Measurements from ENCODE around the gene BCL2L12.
A peak's percentile ranks its signal among the peaks of the same experiment; 100 is the strongest.

Gene BCL2L12

DNA sequence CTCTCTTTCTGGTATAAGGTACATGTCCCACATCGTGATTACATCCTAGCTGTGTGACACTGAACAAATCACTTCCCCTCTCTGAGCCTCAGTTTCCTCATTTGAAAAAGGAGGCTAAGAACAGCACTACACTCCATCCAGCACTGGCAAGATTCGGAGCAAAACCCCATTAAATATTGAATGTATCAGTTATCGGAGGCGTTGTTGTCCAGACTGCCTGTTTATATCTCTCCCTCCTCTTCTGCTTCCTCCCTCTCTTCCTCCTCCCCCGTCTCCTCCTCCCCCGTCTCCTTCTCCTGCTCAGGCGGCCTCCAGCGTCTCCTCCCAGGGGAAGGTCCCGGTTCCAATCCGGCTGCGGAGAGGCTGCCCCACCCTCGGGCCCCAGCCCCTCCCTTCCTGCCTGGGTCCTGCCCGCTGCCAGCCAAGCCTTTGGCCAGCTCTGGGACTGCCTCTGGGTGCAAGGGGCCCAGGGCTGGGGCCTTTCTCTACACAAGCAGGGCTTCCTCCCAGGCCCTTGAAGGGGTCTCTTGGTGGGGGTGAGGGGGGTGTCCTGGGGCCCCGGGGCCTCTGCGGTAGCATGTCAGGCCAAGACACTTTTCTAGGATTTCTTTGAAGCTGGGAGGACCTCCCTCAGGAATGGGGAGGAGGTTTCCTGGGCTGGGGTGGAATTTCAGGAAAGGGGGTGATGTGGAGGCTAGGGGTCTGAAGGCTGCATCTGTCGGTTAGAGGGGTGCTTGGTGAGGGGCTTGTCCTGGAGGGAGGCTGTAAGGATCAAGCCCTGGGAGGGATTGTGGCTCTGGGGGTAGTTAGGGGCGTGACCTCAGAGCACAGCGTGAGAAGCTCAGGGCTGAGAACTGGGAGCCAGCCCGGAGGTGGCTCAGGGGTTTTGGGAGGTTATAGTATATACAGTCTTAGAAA, 27.7 kb upstream of the BCL2L12 start:
- H3K4me1 Mint-ChIP-seq = peaks cover 57% of the 10 kb centered on the region
- DNase-seq (ENCODE audit: low spot score in 2 of 2) = no peak
- no peak for ATAC-seq
- peak overlapping the region; percentile 99 for H3K4me3 Mint-ChIP-seq
- peak overlapping the region; percentile 99 for H3K27ac Mint-ChIP-seq
- H3K9me3 Mint-ChIP-seq = no peaks in the 10 kb centered on the region
- H3K36me3 Mint-ChIP-seq = peaks cover 58% of the 10 kb centered on the region

DNA sequence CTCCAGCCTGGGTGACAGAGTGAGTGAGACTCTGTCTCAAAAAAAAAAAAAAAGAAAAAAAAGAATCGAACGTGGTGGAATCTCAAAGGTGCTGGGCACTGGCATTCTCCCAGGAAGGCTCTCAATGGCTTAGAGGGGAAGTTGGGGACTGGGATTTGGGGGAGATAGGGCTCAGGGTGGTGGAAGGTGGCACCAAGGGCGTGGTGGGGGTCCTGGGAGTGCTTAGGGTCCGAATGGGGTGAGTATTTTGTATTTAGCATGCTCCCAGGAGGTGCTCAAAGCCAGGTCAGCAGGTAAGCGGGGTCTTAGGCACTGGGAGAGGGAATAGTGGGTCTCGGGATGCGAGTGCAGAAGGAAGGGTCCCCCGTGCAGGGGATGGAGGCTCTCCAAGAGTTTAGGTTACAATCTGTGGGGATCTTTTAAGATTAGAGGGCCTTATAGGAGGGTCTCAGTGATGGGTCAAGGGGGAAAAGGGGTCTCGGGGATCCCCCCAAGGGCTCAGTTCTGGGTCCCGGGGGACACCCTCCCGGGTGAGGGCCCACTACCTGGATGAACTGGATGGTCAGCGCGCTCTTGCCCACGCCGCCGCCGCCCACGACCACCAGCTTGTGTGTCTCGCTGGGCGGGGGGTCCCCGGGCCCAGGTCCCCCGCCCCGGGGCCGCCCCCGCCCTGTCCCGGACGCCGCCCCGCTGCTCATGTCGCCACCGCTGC, 26.2 kb upstream of the BCL2L12 start:
- H3K9me3 Mint-ChIP-seq = no peaks in the 10 kb centered on the region
- H3K27ac Mint-ChIP-seq = peak overlapping the region; percentile 99
- ATAC-seq = no peak
- DNase-seq (ENCODE audit: low spot score in 2 of 2) = peak in 1 of 2 donors; percentile 63
- peaks cover 70% of the 10 kb centered on the region for H3K4me1 Mint-ChIP-seq
- H3K4me3 Mint-ChIP-seq = peak overlapping the region; percentile 99
- peaks cover 65% of the 10 kb centered on the region for H3K36me3 Mint-ChIP-seq

DNA sequence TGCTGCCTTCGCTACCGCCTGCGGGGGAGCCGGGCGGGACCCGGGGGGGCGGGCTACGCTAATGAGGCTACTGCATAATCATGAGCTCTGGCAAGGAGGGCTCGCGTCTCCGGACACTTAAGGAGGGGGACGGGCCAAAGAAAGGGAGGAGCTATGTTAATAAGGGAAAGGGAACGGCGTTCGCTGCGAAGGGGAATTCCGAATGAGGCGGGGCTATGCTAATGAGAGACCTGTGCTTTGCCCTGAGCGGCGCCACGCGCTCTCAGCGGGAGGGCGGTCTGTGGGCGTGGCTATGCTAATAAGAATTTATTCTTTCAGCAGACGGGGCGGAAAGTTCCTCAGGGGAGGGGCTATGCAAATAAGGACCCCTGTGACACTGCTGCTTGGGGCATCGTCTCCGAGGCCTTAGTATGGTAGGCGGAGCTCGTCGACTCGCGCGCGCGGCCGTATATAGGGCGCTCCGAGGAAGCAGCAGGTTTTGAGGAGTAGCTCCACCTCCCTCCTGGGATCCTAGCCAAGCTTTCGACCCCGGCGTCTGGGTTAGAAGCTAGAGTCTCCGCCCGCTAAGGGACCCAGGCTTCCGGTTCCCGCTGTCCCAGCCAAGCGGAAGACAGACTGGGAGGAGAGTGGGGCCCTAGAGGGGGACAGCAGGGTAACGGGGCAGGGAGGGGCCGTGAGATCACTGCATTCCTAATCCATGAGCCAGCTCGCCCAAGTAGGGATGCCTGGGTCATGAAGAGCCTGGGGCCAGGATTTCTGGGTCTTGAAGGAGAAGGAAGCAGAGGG, 25.4 kb upstream of the BCL2L12 start, which contains the start of gene RRAS:
Gene RRAS, minus strand, starts transcription at position 31 of the 786 bp plus-strand sequence. CDS start 45 bp downstream, outside the sequence.
- Mint-ChIP-seq H3K36me3 (peaks cover 61% of the 10 kb centered on the region), H3K4me1 (peaks cover 74% of the 10 kb centered on the region)

DNA sequence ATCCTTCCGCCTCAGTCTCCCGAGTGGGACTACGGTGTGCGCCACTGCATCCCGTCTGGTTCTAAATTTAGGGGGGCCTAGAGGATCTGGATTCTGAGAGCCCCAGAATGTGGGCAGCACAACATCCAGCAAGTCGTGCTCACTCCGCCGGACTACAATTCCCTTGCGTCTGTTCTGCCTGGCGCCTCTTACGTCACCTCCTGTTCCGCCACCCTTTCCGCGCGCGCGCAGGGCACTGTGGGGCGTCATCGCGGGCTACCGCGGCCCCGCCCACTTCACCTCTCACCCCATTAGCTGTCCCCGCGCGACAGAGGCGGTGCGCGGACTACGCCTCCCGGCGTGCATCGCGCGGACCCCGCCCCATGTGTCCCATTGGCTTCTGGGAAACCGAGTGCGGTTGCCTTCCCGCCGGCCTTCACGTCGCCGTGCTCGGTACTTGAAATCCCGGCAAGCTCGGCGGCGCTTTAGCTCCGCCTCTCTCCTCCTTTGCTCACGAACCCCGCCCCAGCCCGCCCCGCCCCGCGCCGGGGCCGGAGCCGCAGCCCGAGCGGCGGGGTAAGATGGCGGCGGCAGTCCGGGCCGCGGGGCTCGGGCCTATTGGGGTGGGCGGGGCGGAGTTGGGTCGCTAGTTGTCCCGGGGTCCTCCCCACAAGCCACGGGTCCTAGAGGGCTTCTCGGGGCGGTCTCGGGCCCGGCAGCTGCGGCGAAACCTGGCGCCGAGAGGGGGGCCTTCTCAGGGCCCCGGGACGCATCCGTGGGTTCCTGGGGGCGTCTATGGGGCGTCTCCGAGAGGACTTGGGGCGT, 23.8 kb upstream of the BCL2L12 start, which contains the start of gene SCAF1:
Gene SCAF1, plus strand, starts transcription at position 522 of the 804 bp plus-strand sequence. CDS start 2,818 bp downstream, outside the sequence.
- H3K4me3 Mint-ChIP-seq = peak within 1 kb of the TSS; percentile 99
- peak; percentile 74 for ATAC-seq

More for the DNA sequence above, 25.4 kb upstream of the BCL2L12 start, which contains the start of gene RRAS:
- no peaks in the 10 kb centered on the region for H3K9me3 Mint-ChIP-seq
- DNase-seq (ENCODE audit: low spot score in 2 of 2) (peak; percentile 97 to 100), ATAC-seq (peak; percentile 79)
- peak within 1 kb of the TSS; percentile 99 for H3K27ac Mint-ChIP-seq
- peak within 1 kb of the TSS; percentile 99 for H3K4me3 Mint-ChIP-seq

DNA sequence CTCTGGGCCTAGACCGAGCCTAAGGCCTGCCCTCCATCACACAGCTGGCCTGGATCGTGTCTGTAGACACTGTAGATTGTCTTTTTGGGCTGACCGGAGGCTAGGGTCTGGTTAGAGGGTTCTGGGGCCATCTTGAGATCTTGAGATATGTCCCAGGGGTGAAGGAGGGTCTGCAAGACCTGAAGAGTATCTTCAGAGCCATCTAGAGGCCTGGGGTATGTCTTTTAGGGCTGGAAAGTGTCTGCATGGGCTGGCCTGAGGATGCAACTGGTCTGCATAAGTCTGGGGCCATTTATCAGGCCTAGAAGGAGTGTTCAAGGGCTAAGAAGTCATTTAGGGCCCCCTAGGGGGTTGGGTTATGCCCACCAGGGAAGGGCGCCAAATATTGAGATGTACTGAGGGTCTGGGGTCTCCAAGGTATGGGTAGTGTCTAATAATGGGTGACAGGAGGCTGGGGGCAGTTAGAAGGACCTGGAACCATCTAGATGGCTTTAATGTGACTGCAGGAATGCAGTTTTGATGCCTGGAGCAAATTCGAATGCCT, 23.2 kb upstream of the BCL2L12 start:
- peaks cover 63% of the 10 kb centered on the region for H3K36me3 Mint-ChIP-seq
- no peak for ATAC-seq
- peak overlapping the region; percentile 99 for H3K4me3 Mint-ChIP-seq
- no peaks in the 10 kb centered on the region for H3K9me3 Mint-ChIP-seq
- peak overlapping the region; percentile 99 for H3K27ac Mint-ChIP-seq
- DNase-seq (ENCODE audit: low spot score in 2 of 2) = no peak
- H3K4me1 Mint-ChIP-seq = peaks cover 77% of the 10 kb centered on the region

More for the DNA sequence above, 23.8 kb upstream of the BCL2L12 start, which contains the start of gene SCAF1:
- peak; percentile 96 to 99 for DNase-seq (ENCODE audit: low spot score in 2 of 2)
- Mint-ChIP-seq H3K27ac (peak within 1 kb of the TSS; percentile 99), H3K4me1 (peaks cover 78% of the 10 kb centered on the region), H3K36me3 (peaks cover 61% of the 10 kb centered on the region), H3K9me3 (no peaks in the 10 kb centered on the region)

DNA sequence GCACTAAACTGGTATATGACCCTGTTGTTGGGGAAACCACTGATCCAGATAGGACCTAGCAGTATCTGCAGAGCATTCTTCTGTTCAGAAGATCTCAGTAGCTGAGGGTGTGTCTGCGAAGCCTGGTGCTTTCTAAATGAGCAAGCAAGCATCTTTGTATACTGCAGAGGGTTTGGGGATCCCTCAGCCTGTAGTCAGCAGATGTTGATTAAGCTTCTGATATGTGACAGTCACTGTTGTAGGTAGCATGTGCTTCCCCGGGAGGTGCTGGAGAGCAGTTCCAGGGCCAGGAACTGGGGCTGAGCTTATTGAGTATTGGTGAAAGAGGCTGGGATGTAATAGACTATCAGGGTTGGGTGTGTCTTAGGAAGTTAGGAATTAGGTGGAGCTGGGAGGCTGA, 22.3 kb upstream of the BCL2L12 start:
- DNase-seq (ENCODE audit: low spot score in 2 of 2) = no peak
- Mint-ChIP-seq H3K9me3 (no peaks in the 10 kb centered on the region), H3K27ac (peak overlapping the region; percentile 99), H3K4me3 (peak overlapping the region; percentile 99), H3K4me1 (peaks cover 68% of the 10 kb centered on the region), H3K36me3 (peaks cover 70% of the 10 kb centered on the region)
- ATAC-seq = no peak

DNA sequence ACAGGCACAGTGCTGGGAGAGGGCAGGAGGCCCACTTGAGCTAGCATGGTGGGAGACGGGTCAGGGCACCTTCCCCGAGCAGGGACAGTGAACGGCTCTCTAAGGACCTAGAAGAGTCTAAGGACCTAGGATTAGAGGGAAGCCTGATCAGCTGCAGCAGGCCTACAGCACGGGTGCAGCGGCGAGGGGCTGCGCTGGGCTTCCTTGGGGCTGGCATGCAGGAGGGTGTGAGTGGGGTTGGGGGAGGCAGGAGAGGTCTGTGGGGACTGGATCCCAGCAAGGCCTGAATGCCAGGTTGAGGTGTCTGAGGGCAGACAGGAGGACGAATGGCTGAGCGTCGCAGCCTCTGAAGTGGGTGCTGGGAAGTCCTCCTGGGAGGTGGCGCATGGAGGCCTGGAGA, 20.1 kb upstream of the BCL2L12 start:
- H3K27ac Mint-ChIP-seq = peak overlapping the region; percentile 99
- peaks cover 55% of the 10 kb centered on the region for H3K4me1 Mint-ChIP-seq

DNA sequence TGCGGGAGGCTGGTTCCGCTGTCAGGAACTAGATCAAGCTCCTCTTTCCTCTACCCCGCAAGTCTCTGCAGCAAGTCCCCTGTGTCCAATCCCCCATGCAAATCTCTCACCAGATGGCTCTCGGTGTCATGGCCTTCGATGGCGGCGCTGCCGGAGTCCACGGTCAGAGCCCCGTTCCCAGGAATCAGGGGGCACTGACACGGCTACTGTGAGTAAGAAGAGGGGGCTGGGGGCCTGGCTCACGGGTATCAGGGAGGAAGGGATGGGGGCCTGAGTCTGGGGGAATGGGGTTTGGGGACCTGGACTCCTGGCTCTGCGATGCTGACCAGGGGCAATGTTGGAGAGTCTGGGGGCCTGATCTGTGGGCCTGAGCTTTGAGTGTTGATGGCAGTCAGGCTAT, 19.7 kb upstream of the BCL2L12 start:
- peaks cover 69% of the 10 kb centered on the region for H3K36me3 Mint-ChIP-seq
- ATAC-seq (no peak), DNase-seq (ENCODE audit: low spot score in 2 of 2) (no peak)
- H3K4me1 Mint-ChIP-seq = peaks cover 51% of the 10 kb centered on the region
- no peaks in the 10 kb centered on the region for H3K9me3 Mint-ChIP-seq
- H3K27ac Mint-ChIP-seq = peak overlapping the region; percentile 26
- H3K4me3 Mint-ChIP-seq = no peak overlapping the region

More for the DNA sequence above, 20.1 kb upstream of the BCL2L12 start:
- DNase-seq (ENCODE audit: low spot score in 2 of 2) (no peak), ATAC-seq (no peak)
- H3K9me3 Mint-ChIP-seq = no peaks in the 10 kb centered on the region
- no peak overlapping the region for H3K4me3 Mint-ChIP-seq
- H3K36me3 Mint-ChIP-seq = peaks cover 72% of the 10 kb centered on the region

DNA sequence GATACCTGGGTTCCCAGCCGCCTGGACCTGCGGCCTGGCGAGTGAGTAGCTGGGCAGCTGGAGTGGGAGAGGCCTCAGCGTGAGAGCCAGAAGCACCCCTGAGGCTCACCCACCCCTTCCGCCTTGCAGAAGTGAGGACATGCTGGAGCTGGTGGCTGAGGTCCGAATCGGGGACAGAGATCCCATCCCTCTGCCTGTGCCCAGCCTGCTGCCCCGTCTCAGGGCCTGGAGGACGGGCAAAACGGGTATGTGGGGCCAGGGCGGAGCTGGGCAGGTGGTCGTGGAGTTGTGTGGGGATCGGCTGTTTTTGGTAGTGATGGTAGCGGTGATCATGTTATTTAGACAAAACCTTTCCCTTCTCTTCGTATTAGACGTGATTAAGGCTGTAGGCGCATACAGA, 19.1 kb upstream of the BCL2L12 start:
- no peak overlapping the region for H3K4me3 Mint-ChIP-seq
- peaks cover 67% of the 10 kb centered on the region for H3K36me3 Mint-ChIP-seq
- DNase-seq (ENCODE audit: low spot score in 2 of 2) = no peak
- no peaks in the 10 kb centered on the region for H3K9me3 Mint-ChIP-seq
- H3K4me1 Mint-ChIP-seq = peaks cover 47% of the 10 kb centered on the region
- no peak for ATAC-seq
- H3K27ac Mint-ChIP-seq = peak overlapping the region; percentile 26

DNA sequence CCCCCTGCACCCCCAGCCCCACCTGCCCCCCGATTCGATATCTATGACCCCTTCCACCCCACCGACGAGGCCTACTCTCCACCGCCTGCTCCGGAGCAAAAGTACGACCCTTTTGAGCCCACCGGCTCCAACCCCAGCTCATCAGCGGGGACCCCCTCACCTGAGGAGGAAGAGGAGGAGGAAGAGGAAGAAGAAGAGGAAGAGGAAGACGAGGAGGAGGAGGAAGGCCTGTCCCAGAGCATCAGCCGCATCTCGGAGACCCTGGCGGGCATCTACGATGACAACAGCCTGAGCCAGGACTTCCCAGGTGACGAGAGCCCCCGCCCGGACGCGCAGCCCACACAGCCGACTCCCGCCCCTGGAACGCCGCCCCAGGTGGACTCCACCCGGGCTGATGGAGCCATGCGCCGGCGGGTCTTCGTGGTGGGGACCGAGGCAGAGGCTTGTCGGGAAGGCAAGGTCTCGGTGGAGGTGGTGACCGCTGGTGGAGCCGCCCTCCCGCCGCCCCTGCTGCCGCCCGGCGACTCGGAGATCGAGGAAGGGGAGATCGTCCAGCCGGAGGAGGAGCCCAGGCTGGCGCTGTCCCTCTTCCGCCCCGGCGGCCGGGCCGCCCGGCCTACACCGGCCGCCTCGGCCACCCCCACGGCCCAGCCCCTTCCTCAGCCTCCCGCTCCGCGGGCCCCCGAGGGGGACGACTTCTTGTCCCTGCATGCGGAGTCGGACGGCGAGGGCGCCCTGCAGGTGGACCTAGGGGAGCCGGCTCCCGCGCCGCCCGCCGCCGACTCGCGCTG, 14.5 kb upstream of the BCL2L12 start:
- ATAC-seq (no peak), DNase-seq (ENCODE audit: low spot score in 2 of 2) (no peak)
- H3K4me1 Mint-ChIP-seq = peaks cover 6% of the 10 kb centered on the region
- no peak overlapping the region for H3K4me3 Mint-ChIP-seq
- H3K9me3 Mint-ChIP-seq = no peaks in the 10 kb centered on the region
- H3K27ac Mint-ChIP-seq = no peak overlapping the region
- H3K36me3 Mint-ChIP-seq = peaks cover 75% of the 10 kb centered on the region

DNA sequence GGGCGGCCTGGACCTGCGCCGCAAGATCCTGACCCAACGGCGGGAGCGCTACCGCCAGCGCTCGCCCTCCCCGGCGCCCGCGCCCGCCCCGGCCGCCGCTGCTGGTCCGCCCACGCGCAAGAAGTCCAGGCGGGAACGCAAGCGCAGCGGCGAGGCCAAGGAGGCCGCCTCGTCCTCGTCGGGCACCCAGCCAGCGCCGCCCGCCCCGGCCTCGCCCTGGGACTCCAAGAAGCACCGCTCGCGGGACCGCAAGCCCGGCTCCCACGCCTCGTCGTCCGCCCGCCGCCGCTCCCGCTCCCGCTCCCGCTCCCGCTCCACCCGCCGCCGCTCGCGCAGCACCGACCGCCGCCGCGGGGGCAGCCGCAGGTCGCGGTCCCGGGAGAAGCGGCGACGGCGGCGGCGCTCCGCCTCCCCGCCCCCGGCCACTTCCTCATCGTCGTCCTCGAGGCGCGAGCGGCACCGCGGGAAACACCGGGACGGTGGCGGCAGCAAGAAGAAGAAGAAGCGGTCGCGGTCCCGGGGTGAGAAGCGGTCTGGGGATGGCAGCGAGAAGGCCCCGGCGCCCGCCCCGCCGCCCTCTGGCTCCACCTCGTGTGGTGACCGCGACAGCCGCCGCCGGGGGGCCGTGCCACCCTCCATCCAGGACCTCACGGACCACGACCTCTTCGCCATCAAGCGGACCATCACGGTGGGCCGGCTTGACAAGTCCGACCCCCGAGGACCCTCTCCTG, 13.7 kb upstream of the BCL2L12 start:
- H3K36me3 Mint-ChIP-seq = peaks cover 75% of the 10 kb centered on the region

DNA sequence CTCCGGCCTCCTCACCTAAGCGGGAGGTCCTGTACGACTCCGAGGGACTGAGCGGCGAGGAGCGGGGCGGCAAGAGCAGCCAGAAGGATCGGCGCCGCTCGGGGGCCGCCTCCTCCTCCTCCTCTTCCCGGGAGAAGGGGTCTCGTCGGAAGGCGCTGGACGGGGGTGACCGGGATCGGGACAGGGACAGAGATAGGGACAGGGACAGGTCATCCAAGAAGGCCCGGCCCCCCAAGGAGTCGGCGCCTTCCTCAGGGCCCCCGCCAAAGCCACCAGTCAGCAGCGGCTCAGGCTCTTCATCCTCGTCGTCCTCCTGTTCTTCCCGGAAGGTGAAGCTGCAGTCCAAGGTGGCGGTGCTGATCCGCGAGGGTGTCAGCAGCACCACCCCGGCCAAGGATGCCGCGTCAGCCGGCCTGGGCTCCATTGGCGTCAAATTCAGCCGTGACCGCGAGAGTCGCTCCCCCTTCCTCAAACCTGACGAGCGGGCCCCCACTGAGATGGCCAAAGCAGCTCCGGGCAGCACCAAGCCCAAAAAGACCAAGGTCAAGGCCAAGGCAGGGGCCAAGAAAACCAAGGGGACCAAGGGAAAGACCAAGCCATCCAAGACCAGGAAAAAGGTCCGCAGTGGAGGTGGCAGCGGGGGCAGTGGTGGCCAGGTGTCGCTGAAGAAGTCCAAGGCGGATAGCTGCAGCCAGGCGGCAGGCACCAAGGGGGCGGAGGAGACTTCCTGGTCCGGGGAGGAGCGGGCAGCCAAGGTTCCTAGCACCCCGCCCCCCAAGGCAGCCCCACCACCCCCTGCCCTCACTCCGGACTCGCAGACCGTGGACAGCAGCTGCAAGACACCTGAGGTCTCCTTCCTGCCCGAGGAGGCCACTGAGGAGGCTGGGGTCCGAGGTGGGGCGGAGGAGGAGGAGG, 12.9 kb upstream of the BCL2L12 start:
- no peaks in the 10 kb centered on the region for H3K9me3 Mint-ChIP-seq
- no peak overlapping the region for H3K4me3 Mint-ChIP-seq
- DNase-seq (ENCODE audit: low spot score in 2 of 2) (no peak), ATAC-seq (no peak)
- H3K27ac Mint-ChIP-seq = no peak overlapping the region
- H3K36me3 Mint-ChIP-seq = peaks cover 72% of the 10 kb centered on the region
- H3K4me1 Mint-ChIP-seq = no peaks in the 10 kb centered on the region

More for the DNA sequence above, 13.7 kb upstream of the BCL2L12 start:
- no peak overlapping the region for H3K27ac Mint-ChIP-seq
- no peak overlapping the region for H3K4me3 Mint-ChIP-seq
- DNase-seq (ENCODE audit: low spot score in 2 of 2) = no peak
- H3K9me3 Mint-ChIP-seq = no peaks in the 10 kb centered on the region
- no peak for ATAC-seq
- no peaks in the 10 kb centered on the region for H3K4me1 Mint-ChIP-seq

Data from stimulated activated effector memory CD8-positive, alpha-beta T cell treated with anti-CD3 and anti-CD28 coated beads, Interleukin-12 subunit alpha, Interleukin-12 subunit beta, amount 100 ng/mL, for 72 hours (primary cell).